HUES48 (cell line): Measurements from ENCODE around the gene NR2F6.

Experiments
- H3K27ac ChIP-seq: one replicate; pipeline ENCODE4 v1.7.0; 2013; ENCODE audit warnings: low read depth, low read length, inconsistent platforms
- H3K27me3 ChIP-seq: 2 replicates; pipeline ENCODE4 v1.6.1; 2013; ENCODE audit warnings: mild to moderate bottlenecking, low read length; ENCODE audit not compliant: control insufficient read depth, insufficient read depth
- H3K36me3 ChIP-seq: 2 replicates; pipeline ENCODE4 v1.6.1; 2013; ENCODE audit warnings: low read length; ENCODE audit not compliant: control insufficient read depth, insufficient read depth
- H3K4me1 ChIP-seq: 2 replicates; pipeline ENCODE4 v1.6.1; 2013; ENCODE audit warnings: mild to moderate bottlenecking, low read length; ENCODE audit not compliant: control insufficient read depth, insufficient read depth
- H3K4me3 ChIP-seq: 2 replicates; pipeline ENCODE4 v1.5.1; 2013; ENCODE audit warnings: mild to moderate bottlenecking, low read depth, low read length
- H3K9ac ChIP-seq: 2 replicates; pipeline ENCODE4 v1.6.1; 2013; ENCODE audit warnings: mild to moderate bottlenecking, low read depth, low read length, moderate library complexity
- H3K9me3 ChIP-seq: 2 replicates; pipeline ENCODE4 v1.6.1; 2013; ENCODE audit warnings: low read length; ENCODE audit not compliant: control insufficient read depth, insufficient read depth

The NR2F6 gene

GRCh38 chr19:17220207-17220758, 25.4 kb downstream of the NR2F6 start:
- peaks cover 6% of the 10 kb centered on the region for H3K36me3 ChIP-seq
- no peaks in the 10 kb centered on the region for H3K4me1 ChIP-seq
- no peak overlapping the region for H3K4me3 ChIP-seq
- no peak overlapping the region for H3K9ac ChIP-seq
- H3K27me3 ChIP-seq: no peaks in the 10 kb centered on the region
- H3K27ac ChIP-seq: no peak overlapping the region
- H3K9me3 ChIP-seq: no peaks in the 10 kb centered on the region

GRCh38 chr19:17219286-17219685, 26.4 kb downstream of the NR2F6 start:
- no peak overlapping the region for H3K4me3 ChIP-seq
- H3K36me3 ChIP-seq: peaks cover 6% of the 10 kb centered on the region
- no peaks in the 10 kb centered on the region for H3K9me3 ChIP-seq
- H3K9ac ChIP-seq: no peak overlapping the region
- peaks cover 6% of the 10 kb centered on the region for H3K4me1 ChIP-seq
- H3K27ac ChIP-seq: no peak overlapping the region
- no peaks in the 10 kb centered on the region for H3K27me3 ChIP-seq

GRCh38 chr19:17216058-17216670, 29.6 kb downstream of the NR2F6 start:
- H3K27ac ChIP-seq: peak overlapping the region; percentile 98
- H3K9ac ChIP-seq: 0 out of 2 replicates have a peak overlapping the region, but pooled peaks have one; percentile 4
- H3K4me3 ChIP-seq: peak overlapping the region; percentile 89
- peaks cover 6% of the 10 kb centered on the region for H3K4me1 ChIP-seq
- no peaks in the 10 kb centered on the region for H3K27me3 ChIP-seq
- no peaks in the 10 kb centered on the region for H3K9me3 ChIP-seq
- peaks cover 20% of the 10 kb centered on the region for H3K36me3 ChIP-seq

GRCh38 chr19:17215127-17215971, 30.4 kb downstream of the NR2F6 start, which contains the start of gene USE1:
Gene USE1 (plus strand): TSS chr19:17215357. CDS start chr19:17215406, 49 bp downstream.
- H3K4me1 ChIP-seq: peaks cover 6% of the 10 kb centered on the region
- H3K36me3 ChIP-seq: peaks cover 24% of the 10 kb centered on the region
- peak within 1 kb of the TSS; percentile 98 for H3K9ac ChIP-seq
- H3K4me3 ChIP-seq: peak within 1 kb of the TSS; percentile 89
- H3K27ac ChIP-seq: peak within 1 kb of the TSS; percentile 98
- no peaks in the 10 kb centered on the region for H3K27me3 ChIP-seq
- H3K9me3 ChIP-seq: no peaks in the 10 kb centered on the region

- peaks cover 25% of the 10 kb centered on the region for H3K36me3 ChIP-seq
These were observed 31.1 kb downstream of the NR2F6 start for GRCh38 chr19:17214508-17215126.

GRCh38 chr19:17213334-17213733, 32.4 kb downstream of the NR2F6 start:
- Histone ChIP-seq H3K4me3 (no peak overlapping the region), H3K9ac (no peak overlapping the region), H3K27ac (no peak overlapping the region), H3K4me1 (peaks cover 13% of the 10 kb centered on the region), H3K9me3 (no peaks in the 10 kb centered on the region), H3K27me3 (no peaks in the 10 kb centered on the region), H3K36me3 (peaks cover 19% of the 10 kb centered on the region)

More at GRCh38 chr19:17214508-17215126, 31.1 kb downstream of the NR2F6 start:
- H3K4me3 ChIP-seq: peak overlapping the region; percentile 89
- peaks cover 9% of the 10 kb centered on the region for H3K4me1 ChIP-seq
- peak overlapping the region; percentile 98 for H3K9ac ChIP-seq
- H3K27me3 ChIP-seq: no peaks in the 10 kb centered on the region
- H3K9me3 ChIP-seq: no peaks in the 10 kb centered on the region
- H3K27ac ChIP-seq: peak overlapping the region; percentile 98

GRCh38 chr19:17211547-17212446, 33.9 kb downstream of the NR2F6 start:
- no peaks in the 10 kb centered on the region for H3K9me3 ChIP-seq
- no peak overlapping the region for H3K27ac ChIP-seq
- H3K27me3 ChIP-seq: no peaks in the 10 kb centered on the region
- H3K4me1 ChIP-seq: peaks cover 13% of the 10 kb centered on the region
- no peak overlapping the region for H3K4me3 ChIP-seq
- peaks cover 23% of the 10 kb centered on the region for H3K36me3 ChIP-seq
- H3K9ac ChIP-seq: no peak overlapping the region

GRCh38 chr19:17210296-17210695, 35.4 kb downstream of the NR2F6 start:
- Histone ChIP-seq H3K4me3 (no peak overlapping the region), H3K4me1 (peaks cover 13% of the 10 kb centered on the region), H3K27ac (no peak overlapping the region), H3K27me3 (no peaks in the 10 kb centered on the region), H3K9ac (no peak overlapping the region), H3K36me3 (peaks cover 34% of the 10 kb centered on the region), H3K9me3 (no peaks in the 10 kb centered on the region)

GRCh38 chr19:17209126-17210036, 36.3 kb downstream of the NR2F6 start:
- Histone ChIP-seq H3K9me3 (no peaks in the 10 kb centered on the region), H3K36me3 (peaks cover 34% of the 10 kb centered on the region), H3K27me3 (no peaks in the 10 kb centered on the region), H3K4me1 (peaks cover 8% of the 10 kb centered on the region), H3K9ac (no peak overlapping the region), H3K27ac (peak overlapping the region; percentile 65), H3K4me3 (no peak overlapping the region)
